Urinary bladder (tissue), 4 donors: ENCODE measurements around the gene GNS. TPM values are rescaled to one million over a fixed set of nuclear protein-coding genes. Genes with fewer than 3 reads are reported as not detected.

ENCODE experiments used
- DNase-seq: peaks from one replicate; pipeline ENCODE4 v3.0.0-alpha.2; 2015; ENCODE audit errors: extremely low spot score
- H3K27ac ChIP-seq: one replicate; pipeline ENCODE4 v1.5.1; 2013; ENCODE audit warnings: low read depth, mild to moderate bottlenecking, moderate library complexity
- H3K36me3 ChIP-seq: one replicate; pipeline ENCODE4 v1.6.1; 2013; ENCODE audit warnings: mild to moderate bottlenecking, moderate library complexity; ENCODE audit not compliant: insufficient read depth
- H3K4me1 ChIP-seq: one replicate; pipeline ENCODE4 v1.6.1; 2013; ENCODE audit warnings: mild to moderate bottlenecking, moderate library complexity; ENCODE audit not compliant: insufficient read depth
- H3K4me3 ChIP-seq: one replicate; pipeline ENCODE4 v1.5.1; 2013; ENCODE audit warnings: low read depth, low read length
- WGBS: extraction: QIAGEN DNeasy Blood & Tissue Kit; methylation state at CpG from one replicate; pipeline ENCODE4 v1.1.7; 2013; 5-methylcytosine and 5-hydroxymethylcytosine counted together
- polyA plus RNA-seq: library from polyadenylated mRNA; stranded (reverse); fragments of 200-250 nt; gene quantifications from one replicate; pipeline ENCODE4 v1.2.3, GENCODE V29; 2013
- total RNA-seq: library from RNA; depleted of rRNA; stranded (reverse); fragments of >200 nt; gene quantifications from one replicate; pipeline ENCODE4 v1.2.3, GENCODE V29; 2014
- donor health status: healthy with polysubstance abuse.
- donor health status: healthy.

GNS gene
- total and polyA plus RNA-seq, 2 donors = 82.0 to 120 TPM

DNA sequence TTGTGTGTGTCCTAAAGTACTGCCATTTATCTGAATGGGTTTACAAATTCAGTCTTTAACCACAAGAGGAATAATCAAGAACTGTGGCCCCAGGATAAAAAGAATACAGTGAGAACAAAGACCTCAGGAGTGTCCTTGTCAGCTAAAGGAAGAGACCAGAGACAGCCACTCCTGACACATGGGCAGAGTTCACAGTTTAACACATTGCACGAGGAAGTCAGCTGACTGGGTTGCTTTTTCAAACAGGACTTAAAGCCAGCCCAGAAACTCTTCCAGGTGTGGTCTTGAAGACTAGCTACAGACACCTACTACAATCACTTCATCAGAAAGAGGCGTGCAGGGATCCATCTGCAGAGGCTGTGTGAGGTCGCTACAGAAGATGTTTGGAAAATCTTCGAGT, 42.8 kb downstream of the GNS start:
- Histone ChIP-seq H3K4me1 (no peaks in the 10 kb centered on the region), H3K36me3 (peaks cover 8% of the 10 kb centered on the region), H3K27ac (no peak overlapping the region), H3K4me3 (no peak overlapping the region)
- no peak for DNase-seq
- 90% methylated on average over 4 of the region's 4 CpGs for WGBS

GRCh38 chr12:64714551-64714968, 44.6 kb downstream of the GNS start:
- Histone ChIP-seq H3K4me3 (no peak overlapping the region), H3K36me3 (peaks cover 6% of the 10 kb centered on the region)

GRCh38 chr12:64713376-64713775, 45.8 kb downstream of the GNS start:
- no peak for DNase-seq
- Histone ChIP-seq H3K27ac (no peak overlapping the region), H3K4me1 (no peaks in the 10 kb centered on the region), H3K36me3 (peaks cover 6% of the 10 kb centered on the region), H3K4me3 (no peak overlapping the region)

More at GRCh38 chr12:64714551-64714968, 44.6 kb downstream of the GNS start:
- H3K4me1 ChIP-seq = no peaks in the 10 kb centered on the region
- WGBS = 92% methylated on average over 5 of the region's 5 CpGs
- DNase-seq = no peak
- no peak overlapping the region for H3K27ac ChIP-seq

DNA sequence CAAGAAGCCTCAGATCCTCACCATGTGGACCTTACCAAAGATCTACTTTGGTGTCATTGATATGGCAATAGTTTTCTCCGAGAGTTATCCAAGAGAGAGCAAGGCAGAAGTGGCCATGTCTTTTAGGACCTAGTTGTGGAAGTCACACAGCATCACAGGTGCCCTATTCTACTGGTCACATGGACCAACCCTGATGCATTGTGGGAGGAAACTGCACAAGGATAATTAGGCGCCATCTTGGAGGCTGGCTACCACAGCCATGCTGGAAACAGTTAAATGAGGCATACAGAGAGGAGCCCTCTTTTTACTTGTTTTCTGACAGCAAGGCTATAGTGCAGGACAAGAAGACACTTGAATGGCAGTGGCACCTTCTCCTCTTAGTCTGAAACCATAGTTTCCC, 49.8 kb downstream of the GNS start:
- no peak overlapping the region for H3K4me3 ChIP-seq
- no peaks in the 10 kb centered on the region for H3K36me3 ChIP-seq
- H3K4me1 ChIP-seq = no peaks in the 10 kb centered on the region
- WGBS = over 99% methylated on average over 2 of the region's 2 CpGs
- DNase-seq = no peak
- H3K27ac ChIP-seq = no peak overlapping the region

- 93% methylated on average over 2 of the region's 2 CpGs for WGBS
- Histone ChIP-seq H3K4me1 (no peaks in the 10 kb centered on the region), H3K4me3 (no peak overlapping the region), H3K36me3 (no peaks in the 10 kb centered on the region), H3K27ac (no peak overlapping the region)
- DNase-seq = no peak
Observed at GRCh38 chr12:64707926-64708325, 51.3 kb downstream of the GNS start.

DNA sequence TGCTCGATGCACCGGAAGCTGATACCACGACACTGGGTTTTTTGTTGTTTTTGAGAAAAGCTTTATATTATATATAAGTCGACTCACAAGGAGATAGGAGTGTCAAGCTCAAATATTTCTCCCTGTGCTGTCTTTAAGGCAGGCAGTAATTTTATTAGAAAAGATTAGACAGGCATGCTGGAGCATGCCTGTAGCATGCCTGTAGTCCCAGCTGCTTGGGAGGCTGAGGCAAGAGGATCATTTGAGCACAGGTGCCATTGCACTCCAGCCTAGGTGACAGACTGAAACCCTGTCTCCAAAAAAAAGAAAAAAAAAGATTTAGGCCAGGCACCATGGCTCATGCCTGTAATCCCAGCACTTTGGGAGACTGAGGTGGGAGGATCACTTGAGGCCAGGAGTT, 51.8 kb downstream of the GNS start:
- Histone ChIP-seq H3K4me1 (no peaks in the 10 kb centered on the region), H3K4me3 (no peak overlapping the region), H3K27ac (no peak overlapping the region), H3K36me3 (no peaks in the 10 kb centered on the region)
- DNase-seq = no peak
- WGBS = 65% methylated on average over 4 of the region's 4 CpGs

DNA sequence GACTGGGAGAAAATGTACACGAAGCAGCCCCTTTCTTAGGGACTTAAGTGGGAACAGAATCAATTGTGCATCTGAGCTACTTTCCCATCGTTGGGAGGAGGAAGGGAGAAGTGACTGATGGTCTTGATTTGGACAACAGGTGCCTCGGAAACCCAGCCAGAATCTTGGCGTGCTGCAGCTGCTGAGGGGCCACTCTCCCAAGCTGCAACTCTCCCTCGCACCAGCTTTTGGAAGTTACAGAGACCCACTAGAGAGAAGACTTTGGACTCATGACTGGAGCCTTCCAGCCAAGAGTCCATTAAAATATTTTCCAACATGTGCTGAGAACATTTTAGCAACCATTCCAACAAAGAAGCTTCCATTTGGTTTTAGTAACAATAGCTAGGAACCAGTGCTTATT, 52.3 kb downstream of the GNS start:
- no peak for DNase-seq
- Histone ChIP-seq H3K4me3 (no peak overlapping the region), H3K27ac (no peak overlapping the region), H3K36me3 (no peaks in the 10 kb centered on the region), H3K4me1 (no peaks in the 10 kb centered on the region)
- 62% methylated on average over 5 of the region's 5 CpGs for WGBS

GRCh38 chr12:64706306-64706705, 52.9 kb downstream of the GNS start:
- no peak for DNase-seq
- 23% methylated on average over 3 of the region's 3 CpGs for WGBS
- Histone ChIP-seq H3K36me3 (no peaks in the 10 kb centered on the region), H3K4me1 (no peaks in the 10 kb centered on the region), H3K4me3 (no peak overlapping the region), H3K27ac (no peak overlapping the region)

DNA sequence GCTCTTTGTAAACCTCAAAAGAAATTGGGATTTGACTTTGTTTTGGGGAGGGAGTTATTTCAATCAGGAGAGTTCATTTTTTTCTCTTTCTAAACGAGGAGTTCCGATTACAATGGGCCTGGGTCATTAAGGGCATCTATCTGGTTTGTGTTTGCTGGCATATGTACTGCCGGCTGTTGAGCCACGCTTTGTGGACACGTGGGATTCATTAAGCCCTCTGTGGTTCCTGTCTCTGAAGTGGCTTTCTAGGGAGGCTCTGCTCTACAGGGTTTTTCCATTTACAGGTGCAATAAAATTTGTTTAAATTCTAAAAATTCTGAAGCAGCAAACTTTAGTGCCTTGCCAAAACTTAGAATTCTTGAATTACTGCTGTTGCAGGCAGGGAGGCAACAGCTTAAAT, 57.9 kb downstream of the GNS start:
- 34% methylated on average over 5 of the region's 5 CpGs for WGBS
- no peaks in the 10 kb centered on the region for H3K36me3 ChIP-seq
- H3K27ac ChIP-seq = no peak overlapping the region
- H3K4me3 ChIP-seq = no peak overlapping the region
- no peaks in the 10 kb centered on the region for H3K4me1 ChIP-seq
- DNase-seq = no peak

- no peak overlapping the region for H3K27ac ChIP-seq
- no peaks in the 10 kb centered on the region for H3K4me1 ChIP-seq
- DNase-seq = no peak
- 91% methylated on average over 1 of the region's 1 CpG for WGBS
- H3K4me3 ChIP-seq = no peak overlapping the region
- H3K36me3 ChIP-seq = no peaks in the 10 kb centered on the region
Observed at GRCh38 chr12:64700532-64700931, 58.7 kb downstream of the GNS start.

- H3K27ac ChIP-seq = no peak overlapping the region
- no peaks in the 10 kb centered on the region for H3K4me1 ChIP-seq
- DNase-seq = no peak
- WGBS = 94% methylated on average over 12 of the region's 12 CpGs
- no peak overlapping the region for H3K4me3 ChIP-seq
- no peaks in the 10 kb centered on the region for H3K36me3 ChIP-seq
Observed at GRCh38 chr12:64699504-64700115, 59.6 kb downstream of the GNS start.

DNA sequence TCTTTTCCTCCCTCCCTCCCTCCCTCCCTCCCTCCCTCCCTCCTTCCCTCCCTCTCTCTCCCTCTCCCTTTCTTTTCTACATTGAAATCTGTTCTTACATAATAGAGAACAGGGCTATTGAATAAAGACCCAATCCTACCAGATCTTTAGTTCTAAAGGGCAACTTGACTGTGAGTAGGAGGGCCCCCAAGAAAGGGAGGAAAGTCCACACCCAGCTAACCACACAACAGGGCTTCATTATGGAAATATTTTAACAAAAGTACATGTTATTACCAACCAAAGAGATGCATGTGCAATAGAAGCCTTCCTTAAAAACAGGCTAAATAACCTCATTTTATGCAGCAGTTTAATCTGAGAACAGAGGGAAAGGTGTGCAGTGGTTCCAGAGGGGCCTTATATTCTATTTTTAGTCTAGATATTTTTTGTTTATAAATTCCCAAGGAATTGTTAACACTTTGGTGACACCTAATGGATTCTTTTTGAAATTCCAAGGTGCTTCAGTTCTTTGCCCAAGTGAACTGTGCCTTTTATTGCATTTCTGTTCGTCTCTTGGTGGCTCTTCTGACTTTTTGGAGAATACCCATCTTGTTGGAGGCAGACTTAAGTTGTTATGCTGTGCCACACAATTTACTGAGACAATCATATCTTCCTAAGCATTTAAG, 63.0 kb downstream of the GNS start:
- Histone ChIP-seq H3K27ac (no peak overlapping the region), H3K36me3 (no peaks in the 10 kb centered on the region), H3K4me1 (no peaks in the 10 kb centered on the region), H3K4me3 (no peak overlapping the region)
- 38% methylated on average over 1 of the region's 1 CpG for WGBS
- no peak for DNase-seq

- no peak overlapping the region for H3K4me3 ChIP-seq
- WGBS = 86% methylated on average over 5 of the region's 5 CpGs
- no peaks in the 10 kb centered on the region for H3K36me3 ChIP-seq
- H3K4me1 ChIP-seq = no peaks in the 10 kb centered on the region
- H3K27ac ChIP-seq = no peak overlapping the region
- no peak for DNase-seq
Observed at GRCh38 chr12:64695550-64695949, 63.7 kb downstream of the GNS start.

DNA sequence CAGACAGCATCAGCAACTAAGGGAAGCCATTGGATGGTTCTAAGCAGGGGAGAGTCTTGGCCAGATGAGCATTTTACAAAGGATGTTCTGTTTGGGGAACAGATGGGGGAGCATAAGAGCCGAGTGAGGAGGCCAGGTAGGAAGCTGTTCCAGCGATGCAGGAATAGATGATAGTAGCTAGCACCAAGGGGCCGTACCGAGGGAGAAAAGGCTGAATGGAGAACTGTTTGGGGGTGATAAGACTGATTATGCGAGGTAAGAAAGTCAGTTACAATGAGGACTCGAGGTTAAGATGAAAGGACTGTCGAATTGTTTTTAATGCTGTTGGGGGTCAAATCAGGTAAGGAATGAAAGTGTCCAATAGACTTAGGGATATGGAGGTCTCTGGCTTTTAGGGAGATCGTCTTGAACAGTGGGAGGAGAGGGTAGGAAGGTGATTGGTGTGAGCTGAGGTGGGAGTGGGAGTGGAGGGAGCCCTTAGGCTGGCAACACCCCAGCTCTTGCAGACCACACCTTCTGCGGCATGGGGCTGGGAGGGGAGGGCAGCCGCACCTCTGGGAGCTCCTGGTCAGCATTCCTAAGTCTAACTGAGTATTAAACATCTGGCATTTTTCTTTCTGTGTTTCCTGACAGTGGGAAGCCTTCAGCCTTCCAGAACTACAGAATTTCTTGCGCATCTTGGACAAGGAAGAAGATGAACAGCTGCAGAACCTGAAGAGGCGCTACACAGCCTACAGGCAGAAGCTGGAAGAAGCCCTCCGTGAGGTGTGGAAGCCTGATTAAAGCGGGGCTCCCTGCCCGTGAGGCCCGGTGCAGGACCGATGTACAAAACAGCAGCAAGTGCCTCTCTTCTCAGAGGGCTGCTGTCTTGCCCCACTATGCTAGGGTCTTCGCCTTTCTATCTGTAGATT, 64.8 kb downstream of the GNS start:
- no peak for DNase-seq
- H3K4me1 ChIP-seq = no peaks in the 10 kb centered on the region
- WGBS = 64% methylated on average over 18 of the region's 18 CpGs

More for the DNA sequence above, 64.8 kb downstream of the GNS start:
- H3K27ac ChIP-seq = no peak overlapping the region
- no peak overlapping the region for H3K4me3 ChIP-seq
- no peaks in the 10 kb centered on the region for H3K36me3 ChIP-seq
